HepG2 (cell line): ENCODE measurements around the gene DOK4. TPM values are rescaled to one million over a fixed set of nuclear protein-coding genes. Genes with fewer than 3 reads are reported as not detected.
"Not testable (repeated sequence)": the region's sequence is repeated elsewhere in the genome, so short reads cannot be mapped to it uniquely, and the experiment has no call there.

Experiments
- ATAC-seq: fragments of 200-7000 bp; cut with Tn5 transposase; 3 replicates; pipeline ENCODE4 v1.9.1; 2020; ENCODE audit warnings: mild to moderate bottlenecking, moderate library complexity
- BruUV-seq: library from RNA; stranded (reverse); fragments of 400-500 nt; replicated peaks from 2 replicates; lab custom pipeline; 2021; lab: Mats Ljungman, UMichigan
- CTCF ChIA-PET: fragments of 300-600 bp; formaldehyde crosslinking; extraction: SDS; loops from one replicate; lab custom pipeline; 2021; ENCODE audit warnings: low total read pairs, inconsistent platforms, low intra/inter-chr PET ratio; lab: Yijun Ruan, JAX
- POLR2A ChIA-PET: fragments of 350-600 bp; sonication (Branson Sonifier 250); formaldehyde crosslinking; loops from one replicate; lab custom pipeline; 2020; ENCODE audit warnings: antibody characterized with exemption, inconsistent platforms; lab: Yijun Ruan, JAX
- DNase-seq: peaks from one replicate; pipeline ENCODE4 v3.0.0-alpha.2; 2015; ENCODE audit warnings: low spot score
- FAIRE-seq: peaks from 3 replicates; lab custom pipeline; 2011; peaks lifted over from hg19 to GRCh38; lab: Jason Lieb, UNC
- H2AFZ ChIP-seq: one replicate; pipeline ENCODE4 v1.6.1; 2011; ENCODE audit warnings: low read length, inconsistent platforms
- H3K27ac ChIP-seq: fragments of 300-600 bp; 3 replicates; pipeline ENCODE4 v1.8.0; 2011; ENCODE audit warnings: mixed run types, mild to moderate bottlenecking, mixed read lengths, low read length, inconsistent platforms; ENCODE audit not compliant: insufficient read depth; ENCODE audit errors: extremely low read length
- H3K27me3 ChIP-seq, 2 experiments: fragments of 200-600 bp in 1 of 2; 2 replicates in 1 of 2; 3 replicates in 1 of 2; pipeline versions ENCODE4 v1.6.0 to v1.8.0; 2011; ENCODE audit warnings: low read length in 2 of 2, mild to moderate bottlenecking in 2 of 2, moderate library complexity in 2 of 2, inconsistent platforms in 1 of 2; ENCODE audit not compliant: insufficient read depth in 2 of 2, control insufficient read depth in 1 of 2
- H3K36me3 ChIP-seq, 2 experiments: fragments of 200-600 bp in 1 of 2; replicated peaks in 1 of 2; 2 replicates in 1 of 2; 3 replicates in 1 of 2; pipeline versions ENCODE4 v1.5.1 to v1.8.0; 2011; ENCODE audit warnings: low read length in 2 of 2, inconsistent platforms in 1 of 2; ENCODE audit not compliant: insufficient read depth in 2 of 2, control insufficient read depth in 1 of 2
- H3K4me1 ChIP-seq: 2 replicates; pipeline ENCODE4 v1.5.1; 2012; ENCODE audit warnings: low read length, inconsistent platforms; ENCODE audit not compliant: insufficient read depth
- H3K4me2 ChIP-seq: 2 replicates; pipeline ENCODE4 v1.6.0; 2011; ENCODE audit warnings: low read depth, low read length, inconsistent platforms
- H3K4me3 ChIP-seq, 3 experiments: fragments of 200-600 bp in 1 of 3; sonication (generic), shearing (Covaris generic) in 1 of 3; replicated peaks in 1 of 3; 2 replicates each; pipeline ENCODE4 v1.5.1; 2011 to 2016; ENCODE audit warnings: low read length in 3 of 3, inconsistent platforms in 2 of 3, low read depth in 2 of 3, mild to moderate bottlenecking in 2 of 3, control low read depth in 1 of 3, mixed read lengths in 1 of 3; ENCODE audit not compliant: insufficient read depth in 1 of 3
- H3K79me2 ChIP-seq: one replicate; pipeline ENCODE4 v1.6.1; 2011; ENCODE audit warnings: low read length, inconsistent platforms; ENCODE audit not compliant: insufficient read depth
- H3K9ac ChIP-seq: 2 replicates; pipeline ENCODE4 v1.6.0; 2011; ENCODE audit warnings: mild to moderate bottlenecking, low read depth, low read length, inconsistent platforms; ENCODE audit not compliant: insufficient read depth
- H3K9me3 ChIP-seq: 2 replicates; pipeline ENCODE4 v1.5.1; 2012; ENCODE audit warnings: mild to moderate bottlenecking, low read length
- H4K20me1 ChIP-seq: 2 replicates; pipeline ENCODE4 v1.6.0; 2011; ENCODE audit warnings: inconsistent platforms, mild to moderate bottlenecking, low read length, moderate library complexity; ENCODE audit not compliant: insufficient read depth
- FOXK1 ChIP-seq: sonication (generic); formaldehyde crosslinking; IDR thresholded peaks from 2 replicates; pipeline ENCODE4 v1.4.0; 2020; ENCODE audit warnings: low read depth, missing genetic modification reagents, borderline replicate concordance
- SMARCE1 ChIP-seq: fragments of 450-650 bp; IDR thresholded peaks from 2 replicates; pipeline ENCODE4 v1.6.1; 2017; ENCODE audit warnings: borderline replicate concordance
- ZBTB21 ChIP-seq: sonication (generic); formaldehyde crosslinking; IDR thresholded peaks from 2 replicates; pipeline ENCODE4 v1.4.0; 2020; ENCODE audit warnings: missing genetic modification reagents
- ZKSCAN1 ChIP-seq: fragments of 150-350 bp; IDR thresholded peaks from 2 replicates; pipeline ENCODE4 v1.6.1; 2014; ENCODE audit warnings: low read length
- ZNF451 ChIP-seq: sonication (generic); formaldehyde crosslinking; IDR thresholded peaks from 2 replicates; pipeline ENCODE4 v1.5.0; 2020; ENCODE audit warnings: mild to moderate bottlenecking, missing genetic modification reagents
- ZNF468 ChIP-seq: sonication (generic); formaldehyde crosslinking; IDR thresholded peaks from 2 replicates; pipeline ENCODE4 v1.8.0; 2022; ENCODE audit warnings: mild to moderate bottlenecking, moderate library complexity, missing genetic modification reagents
- ZNF687 ChIP-seq: sonication (generic); formaldehyde crosslinking; IDR thresholded peaks from 2 replicates; pipeline ENCODE4 v1.5.1; 2020; ENCODE audit warnings: mild to moderate bottlenecking, missing genetic modification reagents, moderate library complexity
- WGBS: methylation state at CpG from one replicate; pipeline ENCODE4 v1.1.6; 2017; ENCODE audit warnings: low lambda C conversion rate; 5-methylcytosine and 5-hydroxymethylcytosine counted together
- in situ Hi-C: cut with HindIII; loops from 2 replicates; pipeline ENCODE4 v1.10.0; 2017; ENCODE audit warnings: low pct_unique_long_range_greater_than_20kb; ENCODE audit not compliant: extremely low pct_ligation_motif_present
- intact Hi-C: fragments of 100-400 bp; cut with micrococcal nuclease; formaldehyde crosslinking; loops from one replicate; pipeline ENCODE4 v1.10.0; 2022; ENCODE audit not compliant: unreplicated experiment
- polyA plus RNA-seq, 8 experiments: library from polyadenylated mRNA; depleted of rRNA in 3 of 8; stranded (reverse) in 7 of 8; unstranded in 1 of 8; fragments of >200 nt; fragmentation: Illumina TruSeq in 4 of 8; extraction: Trizol in 4 of 8; gene quantifications; 2 replicates each; pipeline versions ENCODE4 v1.2.1 to v1.2.3, GENCODE V29; 2011 to 2016; ENCODE audit warnings: low read depth in 4 of 8, missing spikeins in 1 of 8, mixed read lengths in 1 of 8; ENCODE audit not compliant: insufficient read depth in 1 of 8
- total RNA-seq, 5 experiments: library from RNA; depleted of rRNA; stranded (reverse); fragments of >200 nt; fragmentation: Illumina TruSeq; extraction: Trizol; gene quantifications; 2 replicates each; pipeline ENCODE4 v1.2.3, GENCODE V29; 2016; ENCODE audit warnings: low read depth in 1 of 5

DOK4 gene
- total and polyA plus RNA-seq, 2 of the 13 experiments (the other 11 are each of a cell fraction or from before 2014, with no cell fraction given) = 52.7 to 70.0 TPM

- TF ChIP-seq ZKSCAN1 (peak; percentile 74), FOXK1 (CRISPR knock-in tag) (no peak), ZNF451 (CRISPR knock-in tag) (no peak)
- H3K36me3 ChIP-seq = peaks cover 0 to 3% of the 10 kb centered on the region in 2 experiments; a peak in 3 of 5 replicates
- in situ Hi-C loops = no loop called here
- H3K27me3 ChIP-seq = no peaks in the 10 kb centered on the region; a peak in 1 of 5 replicates
- no peak overlapping the region for H3K27ac ChIP-seq
- intact Hi-C loops = no loop called here
- POLR2A ChIA-PET = interaction anchor here (0.7 to 3.8 kb wide), 4 partner anchors 13 to 26 kb away, joined by 3 to 46 read pairs (median 25); partner anchors contain the start of gene POLR2C
- peaks cover 24% of the 10 kb centered on the region for H3K79me2 ChIP-seq
- ATAC-seq = no peak
- 98% methylated on average over 2 of the region's 2 CpGs for WGBS
- H3K9me3 ChIP-seq = no peaks in the 10 kb centered on the region
- CTCF ChIA-PET = no interaction called here
- H3K4me3 ChIP-seq = no peak overlapping the region
- FAIRE-seq = no peak
- no peaks in the 10 kb centered on the region for H4K20me1 ChIP-seq
- H3K4me1 ChIP-seq = peaks cover 46% of the 10 kb centered on the region
- no TSS peak for BruUV-seq
- no peak overlapping the region for H3K9ac ChIP-seq
- no peak for DNase-seq
- no peak overlapping the region for H2AFZ ChIP-seq
- H3K4me2 ChIP-seq = 0 out of 2 replicates have a peak overlapping the region, but pooled peaks have one; percentile 3
Measured at GRCh38 chr16:57445510-57445909, 40.8 kb downstream of the DOK4 start.

DNA sequence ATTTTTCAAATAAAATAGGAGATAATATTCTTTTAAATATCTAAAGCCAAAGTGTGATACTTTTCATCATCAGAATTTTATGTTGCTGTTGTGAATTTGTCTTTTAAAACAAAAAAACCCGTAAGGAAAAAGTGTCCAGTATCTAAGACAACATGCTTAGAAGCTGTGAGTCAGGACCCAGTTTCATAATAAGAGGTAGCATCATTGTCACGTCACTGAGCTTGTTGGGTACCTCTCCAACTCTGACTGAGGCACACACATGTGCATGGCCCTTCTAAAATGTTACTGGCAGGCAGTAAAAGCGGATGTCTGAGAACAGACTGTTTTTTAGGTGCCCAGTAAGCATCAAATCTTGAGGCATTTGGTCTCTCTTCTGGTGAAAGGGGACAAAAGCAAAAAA, 41.6 kb downstream of the DOK4 start:
- Histone ChIP-seq H3K27ac (no peak overlapping the region), H3K36me3 (peaks cover 4% of the 10 kb centered on the region in 2 experiments; a peak in 4 of 5 replicates), H3K9ac (no peak overlapping the region), H3K79me2 (peaks cover 24% of the 10 kb centered on the region), H3K4me2 (no peak overlapping the region), H3K4me3 (no peak overlapping the region), H2AFZ (no peak overlapping the region), H3K9me3 (no peaks in the 10 kb centered on the region), H3K4me1 (peaks cover 46% of the 10 kb centered on the region), H3K27me3 (no peaks in the 10 kb centered on the region; a peak in 1 of 5 replicates), H4K20me1 (no peaks in the 10 kb centered on the region)
- no peak for FAIRE-seq
- DNase-seq = no peak
- CTCF ChIA-PET = no interaction called here
- intact Hi-C loops (no loop called here), in situ Hi-C loops (no loop called here)
- no TSS peak for BruUV-seq
- WGBS = 88% methylated on average over 3 of the region's 3 CpGs
- TF ChIP-seq SMARCE1 (no peak), ZBTB21 (CRISPR knock-in tag) (no peak), ZNF468 (CRISPR knock-in tag) (no peak), ZNF687 (CRISPR knock-in tag) (no peak)
- POLR2A ChIA-PET = interaction anchor here (0.6 to 1.1 kb wide), 4 partner anchors 18 to 116 kb away, joined by 3 read pairs; partner anchors contain the start of genes CX3CL1 and POLR2C
- no peak for ATAC-seq

- in situ Hi-C loops, ATAC-seq, H3K27ac ChIP-seq, H3K27me3 ChIP-seq, H4K20me1 ChIP-seq, H3K9me3 ChIP-seq, intact Hi-C loops, BruUV-seq, POLR2A ChIA-PET, H3K4me3 ChIP-seq, H2AFZ ChIP-seq, CTCF ChIA-PET, FAIRE-seq, H3K9ac ChIP-seq, H3K79me2 ChIP-seq, H3K4me2 ChIP-seq, DNase-seq: not testable (repeated sequence)
- Histone ChIP-seq H3K36me3 (peaks cover 12 to 23% of the 10 kb centered on the region in 2 experiments), H3K4me1 (peaks cover 22% of the 10 kb centered on the region)
- 94% methylated on average over 8 of the region's 8 CpGs for WGBS
Measured at GRCh38 chr16:57440551-57440950, 45.7 kb downstream of the DOK4 start.
